Panc1 (cell line): ENCODE results near the gene TBC1D16. TPM values are rescaled to one million over a fixed set of nuclear protein-coding genes. Genes with fewer than 3 reads are reported as not detected.

Source experiments
- ATAC-seq: fragments of 200-7000 bp; cut with Tn5 transposase; 2 replicates; pipeline ENCODE4 v1.9.1; 2020; ENCODE audit warnings: mild to moderate bottlenecking, moderate library complexity
- BruUV-seq: library from RNA; stranded (reverse); fragments of 400-500 nt; replicated peaks from 2 replicates; lab custom pipeline; 2021; lab: Mats Ljungman, UMichigan
- CTCF ChIA-PET: fragments of 300-600 bp; sonication (Branson Sonifier 250); formaldehyde crosslinking; loops from one replicate; lab custom pipeline; 2022; ENCODE audit warnings: antibody characterized with exemption; lab: Charles Lee
- POLR2A ChIA-PET: fragments of 300-600 bp; sonication (Branson Sonifier 250); formaldehyde crosslinking; loops from one replicate; lab custom pipeline; 2022; ENCODE audit warnings: antibody characterized with exemption; lab: Charles Lee
- DNase-seq: peaks from one replicate; pipeline ENCODE4 v3.0.0-alpha.2; 2010; ENCODE audit warnings: low read depth, low spot score
- H3K27ac ChIP-seq: 2 replicates; pipeline ENCODE4 v1.5.1; 2011; ENCODE audit warnings: mild to moderate bottlenecking, low read length, inconsistent platforms
- H3K27me3 ChIP-seq: fragments of 200-500 bp; sonication (Bioruptor generic); 2 replicates; pipeline ENCODE4 v1.6.0; 2014; ENCODE audit warnings: low read length, inconsistent platforms; ENCODE audit not compliant: control insufficient read depth, insufficient read depth
- H3K36me3 ChIP-seq: fragments of 200-500 bp; sonication (Bioruptor generic); 2 replicates; pipeline ENCODE4 v1.5.1; 2014; ENCODE audit warnings: inconsistent platforms, mild to moderate bottlenecking, low read length, moderate library complexity; ENCODE audit not compliant: control insufficient read depth, insufficient read depth
- H3K4me1 ChIP-seq: 2 replicates; pipeline ENCODE4 v1.5.1; 2011; ENCODE audit warnings: inconsistent platforms, mild to moderate bottlenecking, low read length, moderate library complexity; ENCODE audit not compliant: control insufficient read depth, insufficient read depth
- H3K4me3 ChIP-seq, 2 experiments: 2 replicates each; pipeline ENCODE4 v1.5.1; 2011 to 2012; ENCODE audit warnings: low read depth in 2 of 2, low read length in 2 of 2, mild to moderate bottlenecking in 2 of 2, inconsistent platforms in 1 of 2, moderate library complexity in 1 of 2
- H3K9me3 ChIP-seq: fragments of 200-500 bp; sonication (Bioruptor generic); 2 replicates; pipeline ENCODE4 v1.5.1; 2014; ENCODE audit warnings: low read depth, mild to moderate bottlenecking, inconsistent platforms, low read length, moderate library complexity; ENCODE audit not compliant: control insufficient read depth, insufficient read depth
- POLR2AphosphoS5 ChIP-seq: IDR thresholded peaks from 2 replicates; pipeline ENCODE4 v1.6.1; 2012; ENCODE audit warnings: mild to moderate bottlenecking, low read depth, low read length, moderate library complexity
- SIN3A ChIP-seq: IDR thresholded peaks from 2 replicates; pipeline ENCODE4 v1.6.1; 2012; ENCODE audit warnings: low read depth, mild to moderate bottlenecking, low read length, moderate library complexity, borderline replicate concordance; ENCODE audit not compliant: insufficient read depth
- TCF7L2 ChIP-seq: IDR thresholded peaks from 2 replicates; pipeline ENCODE4 v1.6.1; 2011; ENCODE audit warnings: mild to moderate bottlenecking, low read depth, low read length, inconsistent platforms
- in situ Hi-C: cut with HindIII; loops from 2 replicates; pipeline ENCODE4 v1.10.0; 2016; ENCODE audit warnings: low sequenced_read_pairs, low pct_unique_long_range_greater_than_20kb
- intact Hi-C: fragments of 100-400 bp; cut with micrococcal nuclease; formaldehyde crosslinking; loops from one replicate; pipeline ENCODE4 v1.10.0; 2022; ENCODE audit not compliant: unreplicated experiment
- total RNA-seq: library from RNA; stranded (reverse); gene quantifications from one replicate; pipeline ENCODE4 v1.2.1, GENCODE V29; 2021; ENCODE audit not compliant: unreplicated experiment
- TF ChIP-seq, protein P1 (sequence below): fragments of 450-650 bp; IDR thresholded peaks from 2 replicates; pipeline ENCODE4 v1.5.1; 2017; ENCODE audit warnings: mild to moderate bottlenecking
- TF ChIP-seq, protein P2 (sequence below), 2 experiments: IDR thresholded peaks; 2 replicates each; pipeline ENCODE4 v1.6.1; 2011 to 2012; ENCODE audit warnings: low read depth in 2 of 2, control low read depth in 1 of 2, low read length in 1 of 2, mild to moderate bottlenecking in 1 of 2, moderate library complexity in 1 of 2; ENCODE audit not compliant: insufficient read depth in 1 of 2

TBC1D16 gene
- total RNA-seq, 1 experiment from 2014 or later = 41.6 TPM

DNA sequence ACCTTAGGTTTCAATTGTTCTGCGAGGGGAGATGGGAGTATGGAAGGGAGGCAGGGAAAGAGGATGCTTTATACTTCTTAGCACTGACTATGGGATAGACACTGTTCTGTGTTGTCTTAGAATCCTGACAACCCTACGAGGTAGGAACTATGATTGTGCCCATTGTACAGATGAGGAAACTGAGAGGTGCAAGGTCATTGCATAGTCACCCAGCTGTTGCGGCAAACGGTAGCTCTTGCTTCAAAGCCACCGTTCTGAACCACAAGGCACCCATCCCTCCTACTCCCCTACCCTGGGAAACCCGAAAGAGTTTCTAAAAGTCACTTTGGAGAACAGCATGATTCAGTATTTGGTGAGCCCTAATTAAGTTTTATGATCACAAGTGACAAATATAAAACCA, 8.3 kb upstream of the TBC1D16 start:
- TF ChIP-seq, protein P1, sequence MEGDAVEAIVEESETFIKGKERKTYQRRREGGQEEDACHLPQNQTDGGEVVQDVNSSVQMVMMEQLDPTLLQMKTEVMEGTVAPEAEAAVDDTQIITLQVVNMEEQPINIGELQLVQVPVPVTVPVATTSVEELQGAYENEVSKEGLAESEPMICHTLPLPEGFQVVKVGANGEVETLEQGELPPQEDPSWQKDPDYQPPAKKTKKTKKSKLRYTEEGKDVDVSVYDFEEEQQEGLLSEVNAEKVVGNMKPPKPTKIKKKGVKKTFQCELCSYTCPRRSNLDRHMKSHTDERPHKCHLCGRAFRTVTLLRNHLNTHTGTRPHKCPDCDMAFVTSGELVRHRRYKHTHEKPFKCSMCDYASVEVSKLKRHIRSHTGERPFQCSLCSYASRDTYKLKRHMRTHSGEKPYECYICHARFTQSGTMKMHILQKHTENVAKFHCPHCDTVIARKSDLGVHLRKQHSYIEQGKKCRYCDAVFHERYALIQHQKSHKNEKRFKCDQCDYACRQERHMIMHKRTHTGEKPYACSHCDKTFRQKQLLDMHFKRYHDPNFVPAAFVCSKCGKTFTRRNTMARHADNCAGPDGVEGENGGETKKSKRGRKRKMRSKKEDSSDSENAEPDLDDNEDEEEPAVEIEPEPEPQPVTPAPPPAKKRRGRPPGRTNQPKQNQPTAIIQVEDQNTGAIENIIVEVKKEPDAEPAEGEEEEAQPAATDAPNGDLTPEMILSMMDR = no peak
- TF ChIP-seq SIN3A (no peak), POLR2AphosphoS5 (no peak), TCF7L2 (no peak)
- TF ChIP-seq, protein P2, sequence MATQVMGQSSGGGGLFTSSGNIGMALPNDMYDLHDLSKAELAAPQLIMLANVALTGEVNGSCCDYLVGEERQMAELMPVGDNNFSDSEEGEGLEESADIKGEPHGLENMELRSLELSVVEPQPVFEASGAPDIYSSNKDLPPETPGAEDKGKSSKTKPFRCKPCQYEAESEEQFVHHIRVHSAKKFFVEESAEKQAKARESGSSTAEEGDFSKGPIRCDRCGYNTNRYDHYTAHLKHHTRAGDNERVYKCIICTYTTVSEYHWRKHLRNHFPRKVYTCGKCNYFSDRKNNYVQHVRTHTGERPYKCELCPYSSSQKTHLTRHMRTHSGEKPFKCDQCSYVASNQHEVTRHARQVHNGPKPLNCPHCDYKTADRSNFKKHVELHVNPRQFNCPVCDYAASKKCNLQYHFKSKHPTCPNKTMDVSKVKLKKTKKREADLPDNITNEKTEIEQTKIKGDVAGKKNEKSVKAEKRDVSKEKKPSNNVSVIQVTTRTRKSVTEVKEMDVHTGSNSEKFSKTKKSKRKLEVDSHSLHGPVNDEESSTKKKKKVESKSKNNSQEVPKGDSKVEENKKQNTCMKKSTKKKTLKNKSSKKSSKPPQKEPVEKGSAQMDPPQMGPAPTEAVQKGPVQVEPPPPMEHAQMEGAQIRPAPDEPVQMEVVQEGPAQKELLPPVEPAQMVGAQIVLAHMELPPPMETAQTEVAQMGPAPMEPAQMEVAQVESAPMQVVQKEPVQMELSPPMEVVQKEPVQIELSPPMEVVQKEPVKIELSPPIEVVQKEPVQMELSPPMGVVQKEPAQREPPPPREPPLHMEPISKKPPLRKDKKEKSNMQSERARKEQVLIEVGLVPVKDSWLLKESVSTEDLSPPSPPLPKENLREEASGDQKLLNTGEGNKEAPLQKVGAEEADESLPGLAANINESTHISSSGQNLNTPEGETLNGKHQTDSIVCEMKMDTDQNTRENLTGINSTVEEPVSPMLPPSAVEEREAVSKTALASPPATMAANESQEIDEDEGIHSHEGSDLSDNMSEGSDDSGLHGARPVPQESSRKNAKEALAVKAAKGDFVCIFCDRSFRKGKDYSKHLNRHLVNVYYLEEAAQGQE (IDR thresholded peaks at IDR 0.05; ENCODE audit: insufficient read depth in 1 of 2, low read depth in 2 of 2, low read length in 1 of 2) = no peak
- H3K27ac ChIP-seq = no peak overlapping the region
- intact Hi-C loops (no loop called here), in situ Hi-C loops (no loop called here)
- H3K27me3 ChIP-seq = no peaks in the 10 kb centered on the region
- no TSS peak for BruUV-seq
- no peaks in the 10 kb centered on the region for H3K4me1 ChIP-seq
- DNase-seq = no peak
- no peak for ATAC-seq
- ChIA-PET CTCF (interaction anchor here (0.5 kb wide), 1 partner anchor 19 kb away, joined by 3 read pairs; no protein-coding TSS in a partner anchor), POLR2A (no interaction called here)
- no peaks in the 10 kb centered on the region for H3K36me3 ChIP-seq
- no peaks in the 10 kb centered on the region for H3K9me3 ChIP-seq
- H3K4me3 ChIP-seq = no peak overlapping the region

DNA sequence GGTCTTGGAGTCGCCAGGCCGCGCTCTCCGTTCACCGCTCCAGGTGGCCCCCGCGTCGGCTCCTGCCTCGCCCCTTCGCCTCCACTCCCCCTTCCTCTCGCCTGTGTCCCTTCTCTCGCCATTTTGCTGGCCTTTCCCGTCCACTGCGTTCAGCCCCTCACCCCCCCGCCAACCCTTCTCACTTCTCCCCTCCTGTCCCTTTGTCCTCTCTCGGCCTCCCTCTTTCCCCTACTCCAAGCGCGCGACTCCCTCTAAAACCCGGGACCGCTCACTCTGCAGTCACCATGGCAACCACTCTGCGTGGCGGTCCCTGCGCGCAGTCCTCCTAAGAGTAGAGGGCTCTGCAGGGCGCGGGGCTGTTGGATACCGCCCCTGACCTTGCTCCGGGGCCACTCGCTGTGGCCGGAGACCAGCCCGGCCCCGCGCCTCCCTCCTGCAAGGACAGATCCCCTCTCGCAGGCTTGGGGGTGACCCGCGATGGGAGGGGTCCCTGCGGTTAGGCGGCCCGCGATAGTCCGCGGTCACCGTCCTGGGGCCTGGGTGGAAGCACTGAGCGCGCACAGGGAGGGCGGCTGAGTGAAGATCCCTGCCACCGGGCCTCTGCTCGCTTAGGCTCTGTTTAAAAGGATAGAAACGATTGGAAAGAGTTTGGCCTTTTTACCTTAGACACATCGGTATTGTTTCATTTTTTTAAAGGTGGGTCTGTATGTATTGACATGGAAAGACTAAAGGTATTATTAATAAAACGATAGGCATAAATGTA, 1.2 kb upstream of the TBC1D16 start:
- Histone ChIP-seq H3K4me1 (peaks cover 19% of the 10 kb centered on the region), H3K36me3 (peaks cover 2% of the 10 kb centered on the region; the same call in 1 of the 2 replicates), H3K9me3 (no peaks in the 10 kb centered on the region), H3K27me3 (no peaks in the 10 kb centered on the region), H3K4me3 (peak overlapping the region; percentile 73 to 79), H3K27ac (peak overlapping the region; percentile 72)
- in situ Hi-C loops (no loop called here), intact Hi-C loops (no loop called here)
- ATAC-seq = peak; percentile 52
- ChIA-PET CTCF (interaction anchor here (0.6 kb wide), 1 partner anchor 17 kb away, joined by 3 read pairs; no protein-coding TSS in a partner anchor), POLR2A (interaction anchor here (0.6 kb wide), 1 partner anchor 30 kb away, joined by 6 read pairs; no protein-coding TSS in a partner anchor)
- TF ChIP-seq POLR2AphosphoS5 (0 out of 2 replicates have a peak, but pooled peaks have one; percentile 15), SIN3A (no peak)
- no peak for DNase-seq
- no TSS peak for BruUV-seq
